Mesothelial cell of epicardium (in vitro differentiated cells): ENCODE results near the gene ADGRA1. TPM values are rescaled to one million over a fixed set of nuclear protein-coding genes. Genes with fewer than 3 reads are reported as not detected.

Experiments used
- DNase-seq, 2 experiments: peaks; one replicate each; pipeline ENCODE4 v3.0.0; 2021; ENCODE audit warnings: low spot score in 2 of 2; ENCODE audit not compliant: unreplicated experiment in 2 of 2
- H3K27ac Mint-ChIP-seq: 2 replicates; pipeline ENCODE4 v1.8.0; 2021; ENCODE audit warnings: mixed read lengths
- H3K27me3 Mint-ChIP-seq: 2 replicates; pipeline ENCODE4 v1.8.0; 2021; ENCODE audit warnings: low read depth, mixed read lengths
- H3K36me3 Mint-ChIP-seq: 2 replicates; pipeline ENCODE4 v1.8.0; 2021; ENCODE audit warnings: mixed read lengths
- H3K4me1 Mint-ChIP-seq: 2 replicates; pipeline ENCODE4 v1.8.0; 2021; ENCODE audit warnings: mixed read lengths
- H3K4me3 Mint-ChIP-seq: 2 replicates; pipeline ENCODE4 v1.8.0; 2021; ENCODE audit warnings: mild to moderate bottlenecking, moderate library complexity, mixed read lengths
- H3K9me3 Mint-ChIP-seq: 2 replicates; pipeline ENCODE4 v1.8.0; 2021; ENCODE audit warnings: mixed read lengths
- total RNA-seq: library from RNA; stranded (reverse); gene quantifications from 3 replicates; pipeline ENCODE4 v1.2.1, GENCODE V29; 2021
- TF ChIP-seq, protein P1 (sequence below): fragments of 200-600 bp; sonication (generic); IDR thresholded peaks from one replicate; pipeline ENCODE4 v1.5.0; 2021; ENCODE audit warnings: antibody characterized with exemption; ENCODE audit not compliant: unreplicated experiment

Gene ADGRA1
- total RNA-seq, 1 donor from 2014 or later = not detected

DNA sequence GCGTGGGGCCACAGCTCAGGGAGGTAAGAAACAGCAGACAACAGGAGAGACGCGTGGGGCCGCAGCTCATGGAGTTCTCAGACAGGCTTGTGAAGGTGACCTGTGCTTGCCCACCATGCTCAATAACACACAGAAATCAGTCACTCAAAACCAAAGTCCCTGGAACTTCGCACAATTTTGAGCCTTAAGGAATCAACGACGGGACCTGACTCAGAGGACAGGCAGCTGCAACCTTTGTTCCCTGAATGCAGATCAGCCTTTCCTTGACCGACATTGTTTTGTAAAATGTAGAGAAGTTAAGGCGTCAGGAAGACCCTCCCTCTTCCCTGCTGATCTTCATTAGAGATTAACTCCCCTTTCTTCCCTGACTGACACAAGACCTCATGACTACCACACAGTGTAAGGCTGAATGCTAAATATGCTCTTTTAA is 63.8 kb downstream of the ADGRA1 start:
- H3K9me3 Mint-ChIP-seq = peaks cover 32% of the 10 kb centered on the region
- no peak overlapping the region for H3K4me3 Mint-ChIP-seq
- no peak for DNase-seq
- no peaks in the 10 kb centered on the region for H3K36me3 Mint-ChIP-seq
- H3K4me1 Mint-ChIP-seq = peaks cover 8% of the 10 kb centered on the region
- TF ChIP-seq, protein P1, sequence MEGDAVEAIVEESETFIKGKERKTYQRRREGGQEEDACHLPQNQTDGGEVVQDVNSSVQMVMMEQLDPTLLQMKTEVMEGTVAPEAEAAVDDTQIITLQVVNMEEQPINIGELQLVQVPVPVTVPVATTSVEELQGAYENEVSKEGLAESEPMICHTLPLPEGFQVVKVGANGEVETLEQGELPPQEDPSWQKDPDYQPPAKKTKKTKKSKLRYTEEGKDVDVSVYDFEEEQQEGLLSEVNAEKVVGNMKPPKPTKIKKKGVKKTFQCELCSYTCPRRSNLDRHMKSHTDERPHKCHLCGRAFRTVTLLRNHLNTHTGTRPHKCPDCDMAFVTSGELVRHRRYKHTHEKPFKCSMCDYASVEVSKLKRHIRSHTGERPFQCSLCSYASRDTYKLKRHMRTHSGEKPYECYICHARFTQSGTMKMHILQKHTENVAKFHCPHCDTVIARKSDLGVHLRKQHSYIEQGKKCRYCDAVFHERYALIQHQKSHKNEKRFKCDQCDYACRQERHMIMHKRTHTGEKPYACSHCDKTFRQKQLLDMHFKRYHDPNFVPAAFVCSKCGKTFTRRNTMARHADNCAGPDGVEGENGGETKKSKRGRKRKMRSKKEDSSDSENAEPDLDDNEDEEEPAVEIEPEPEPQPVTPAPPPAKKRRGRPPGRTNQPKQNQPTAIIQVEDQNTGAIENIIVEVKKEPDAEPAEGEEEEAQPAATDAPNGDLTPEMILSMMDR = no peak
- H3K27me3 Mint-ChIP-seq = peaks cover 65% of the 10 kb centered on the region
- H3K27ac Mint-ChIP-seq = no peak overlapping the region

DNA sequence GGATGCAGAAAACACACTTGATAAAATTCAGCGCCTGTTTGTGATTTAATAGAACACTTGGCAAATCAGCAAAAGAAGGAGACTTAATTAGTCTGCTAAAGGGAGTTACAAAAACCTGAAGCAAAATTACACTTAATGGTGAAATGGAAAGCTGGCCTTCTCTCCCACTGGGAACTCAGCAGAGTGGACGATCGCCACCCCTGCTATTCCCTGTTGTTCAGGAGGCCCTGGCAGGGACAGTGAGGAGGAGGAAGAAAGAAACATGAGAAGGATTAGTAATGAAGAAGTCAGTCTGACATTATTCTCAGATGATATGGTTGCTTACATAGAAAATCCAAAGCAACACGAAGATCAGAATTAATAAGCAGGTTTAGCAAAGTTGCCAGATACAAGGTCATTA is 66.7 kb downstream of the ADGRA1 start:
- TF ChIP-seq, protein P1 = no peak
- Mint-ChIP-seq H3K36me3 (no peaks in the 10 kb centered on the region), H3K27me3 (peaks cover 47% of the 10 kb centered on the region), H3K27ac (no peak overlapping the region), H3K4me3 (no peak overlapping the region), H3K4me1 (peaks cover 27% of the 10 kb centered on the region), H3K9me3 (peaks cover 7% of the 10 kb centered on the region)
- no peak for DNase-seq

DNA sequence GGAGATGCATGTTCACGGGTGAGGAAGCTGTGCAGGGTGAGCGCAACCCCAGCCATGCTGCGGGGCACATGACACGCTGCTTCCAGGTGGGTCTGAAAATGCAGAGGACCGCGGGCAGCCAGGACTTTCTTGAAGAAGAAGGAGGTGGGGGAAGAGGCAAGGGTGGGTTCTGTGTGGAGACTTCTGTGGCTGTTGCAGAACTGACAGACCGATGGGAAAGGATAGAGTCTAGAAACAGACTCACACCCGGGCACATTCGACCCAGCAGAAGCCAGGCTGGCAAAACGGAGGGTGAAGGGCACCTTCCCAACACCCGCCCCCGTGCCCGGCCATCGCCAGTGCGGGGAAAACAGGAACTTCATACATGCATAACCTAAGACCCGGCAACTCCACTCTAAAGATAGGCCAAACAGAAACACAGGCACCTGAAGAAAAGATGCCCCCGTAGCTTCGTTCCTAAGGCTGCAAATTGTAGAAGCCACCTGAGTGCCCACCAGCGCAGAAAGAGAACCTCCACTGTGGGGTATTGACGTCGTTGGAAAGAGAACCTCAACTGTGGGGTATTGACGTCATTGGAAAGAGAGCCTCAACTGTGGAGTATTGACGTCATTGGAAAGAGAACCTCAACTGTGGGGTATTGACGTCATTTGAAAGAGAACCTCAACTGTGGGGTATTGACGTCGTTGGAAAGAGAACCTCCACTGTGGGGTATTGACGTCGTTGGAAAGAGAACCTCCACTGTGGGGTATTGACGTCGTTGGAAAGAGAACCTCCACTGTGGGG is 67.5 kb downstream of the ADGRA1 start:
- Mint-ChIP-seq H3K4me3 (no peak overlapping the region), H3K27me3 (peaks cover 40% of the 10 kb centered on the region), H3K4me1 (peaks cover 28% of the 10 kb centered on the region), H3K27ac (no peak overlapping the region), H3K36me3 (no peaks in the 10 kb centered on the region), H3K9me3 (no peaks in the 10 kb centered on the region)
- no peak for DNase-seq
- TF ChIP-seq, protein P1 = no peak

DNA sequence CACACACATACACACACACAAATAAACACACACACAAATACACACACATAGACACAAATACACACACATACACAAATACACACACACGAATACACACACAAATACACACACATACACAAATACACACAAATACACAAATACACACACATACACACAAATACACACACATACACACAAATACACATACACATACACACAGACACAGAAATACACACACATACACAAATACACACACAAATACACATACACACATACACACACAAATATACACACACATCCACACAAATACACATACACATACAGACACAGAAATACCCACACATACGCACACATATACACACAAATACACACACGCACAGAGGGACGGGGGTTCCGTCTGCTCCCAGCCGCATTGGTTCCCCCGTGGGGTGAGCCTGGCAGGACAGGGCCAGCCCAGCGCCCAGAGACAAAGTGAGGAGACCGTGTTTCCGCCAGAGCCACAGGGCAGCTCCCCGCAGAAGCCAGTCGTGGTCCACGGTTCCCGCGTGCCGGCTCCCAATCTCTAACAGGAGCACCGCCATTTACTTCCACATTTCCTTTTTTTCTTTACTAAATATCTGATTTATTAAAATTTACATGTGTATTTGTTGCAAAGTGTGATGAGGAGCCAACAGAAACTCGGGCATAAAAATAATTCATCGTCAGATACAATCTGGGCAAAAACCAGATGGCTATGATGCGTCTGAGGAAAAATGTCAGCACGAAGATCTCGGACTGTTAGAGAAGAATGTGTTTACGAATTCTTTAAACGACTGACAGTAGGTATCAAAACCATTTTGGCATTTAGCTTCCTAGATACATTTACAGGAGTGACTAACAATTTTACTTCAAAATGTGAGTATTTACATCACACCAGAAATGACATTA is 69.2 kb downstream of the ADGRA1 start:
- H3K27me3 Mint-ChIP-seq = peaks cover 30% of the 10 kb centered on the region
- peak overlapping the region; percentile 84 for H3K27ac Mint-ChIP-seq
- H3K4me3 Mint-ChIP-seq = peak overlapping the region; percentile 30
- no peak for DNase-seq
- H3K36me3 Mint-ChIP-seq = no peaks in the 10 kb centered on the region
- no peaks in the 10 kb centered on the region for H3K9me3 Mint-ChIP-seq
- TF ChIP-seq, protein P1 = no peak
- peaks cover 21% of the 10 kb centered on the region for H3K4me1 Mint-ChIP-seq

DNA sequence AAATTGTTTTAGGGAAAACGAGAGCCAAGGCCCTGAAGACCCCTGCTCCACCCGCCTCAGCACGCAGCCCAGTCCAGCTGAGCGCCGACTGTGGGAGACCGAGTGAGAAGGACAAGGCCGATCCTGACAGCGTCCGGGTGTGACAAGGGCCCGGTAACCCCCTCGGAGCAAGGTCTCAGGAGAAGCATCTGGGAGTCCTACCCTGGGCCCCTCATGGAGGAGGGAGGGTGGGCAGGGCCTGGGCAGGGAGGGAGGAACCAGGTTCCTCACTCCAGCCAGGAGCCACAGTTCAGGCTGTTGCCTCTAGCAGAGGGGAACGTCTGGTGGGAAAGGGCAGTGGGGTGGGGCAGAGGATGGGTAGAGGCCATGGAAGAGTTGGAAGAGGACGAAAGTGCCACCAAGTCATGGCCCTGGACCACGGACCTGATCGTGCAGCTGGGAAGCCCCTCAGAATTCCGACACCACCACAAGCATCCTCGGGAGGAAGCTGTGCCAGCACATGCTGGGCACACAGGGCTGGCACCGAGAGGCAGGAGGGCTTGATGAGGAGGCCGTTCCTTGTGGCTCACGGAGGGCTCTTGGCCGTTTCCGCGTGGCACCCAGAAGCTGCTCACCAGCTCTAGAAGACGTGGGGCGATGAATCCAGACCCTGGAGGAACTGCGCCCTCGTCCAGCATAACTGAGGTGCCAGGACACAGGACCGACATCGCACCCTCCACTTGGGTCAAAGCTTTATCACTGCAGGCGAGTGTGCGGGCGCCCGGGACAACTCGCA is 70.1 kb downstream of the ADGRA1 start:
- Mint-ChIP-seq H3K36me3 (peaks cover 2% of the 10 kb centered on the region), H3K27me3 (peaks cover 29% of the 10 kb centered on the region), H3K4me3 (peak overlapping the region; percentile 30), H3K9me3 (no peaks in the 10 kb centered on the region), H3K27ac (peak overlapping the region; percentile 84), H3K4me1 (peaks cover 23% of the 10 kb centered on the region)
- TF ChIP-seq, protein P1 = no peak
- DNase-seq = no peak
